CD4-positive, alpha-beta T cell (primary cell): ENCODE measurements around the gene HSP90B1. TPM values are rescaled to one million over a fixed set of nuclear protein-coding genes. Genes with fewer than 3 reads are reported as not detected.

Source experiments
- ATAC-seq: fragments of 200-7000 bp; cut with Tn5 transposase; one replicate; pipeline ENCODE4 v1.10.0; 2022; ENCODE audit warnings: mild to moderate bottlenecking; ENCODE audit not compliant: poor library complexity
- CTCF ChIA-PET: fragments of 350-600 bp; sonication (Branson Sonifier 250); formaldehyde crosslinking; loops from one replicate; lab custom pipeline; 2021; ENCODE audit warnings: antibody characterized with exemption, inconsistent platforms; lab: Charles Lee
- POLR2A ChIA-PET: fragments of 350-600 bp; sonication (Branson Sonifier 250); formaldehyde crosslinking; loops from one replicate; lab custom pipeline; 2021; ENCODE audit warnings: antibody characterized with exemption, inconsistent platforms; lab: Charles Lee
- DNase-seq, 14 experiments: peaks; one replicate each; pipeline ENCODE4 v3.0.0-alpha.2; 2013 to 2020; ENCODE audit warnings: mixed read lengths in 2 of 14
- H3K27ac ChIP-seq, 2 donors: one replicate each; pipeline versions ENCODE4 v1.5.1 to v1.7.0; 2013; ENCODE audit warnings: low read length in 2 of 2, low read depth in 1 of 2, mild to moderate bottlenecking in 1 of 2
- H3K27me3 ChIP-seq, 2 experiments: 1 replicate in 1 of 2; 2 replicates in 1 of 2; pipeline versions ENCODE4 v1.6.1 to v1.7.0; 2013; ENCODE audit warnings: low read length in 2 of 2, control low read depth in 1 of 2, mild to moderate bottlenecking in 1 of 2, moderate library complexity in 1 of 2; ENCODE audit not compliant: insufficient read depth in 2 of 2, control insufficient read depth in 1 of 2
- H3K36me3 ChIP-seq: one replicate; pipeline ENCODE4 v1.6.1; 2013; ENCODE audit warnings: low read length, control low read depth; ENCODE audit not compliant: insufficient read depth
- H3K4me1 ChIP-seq: one replicate; pipeline ENCODE4 v1.6.1; 2013; ENCODE audit warnings: low read length, control low read depth; ENCODE audit not compliant: insufficient read depth
- H3K4me3 ChIP-seq: one replicate; pipeline ENCODE4 v1.5.1; 2013; ENCODE audit warnings: mild to moderate bottlenecking, low read length, moderate library complexity
- H3K9me3 ChIP-seq, 2 experiments: 1 replicate in 1 of 2; 2 replicates in 1 of 2; pipeline versions ENCODE4 v1.6.1 to v1.7.0; 2013; ENCODE audit warnings: low read length in 2 of 2, mild to moderate bottlenecking in 2 of 2, control low read depth in 1 of 2, moderate library complexity in 1 of 2; ENCODE audit not compliant: control insufficient read depth in 1 of 2, insufficient read depth in 1 of 2
- H3K27ac Mint-ChIP-seq: one replicate; pipeline ENCODE4 v1.8.0; 2020; ENCODE audit warnings: mixed read lengths
- H3K27me3 Mint-ChIP-seq: one replicate; pipeline ENCODE4 v1.8.0; 2021; ENCODE audit warnings: mixed read lengths
- H3K36me3 Mint-ChIP-seq: one replicate; pipeline ENCODE4 v1.8.0; 2021; ENCODE audit warnings: low read depth, mixed read lengths
- H3K4me1 Mint-ChIP-seq: one replicate; pipeline ENCODE4 v1.8.0; 2021; ENCODE audit warnings: low read depth, mixed read lengths
- H3K4me3 Mint-ChIP-seq: one replicate; pipeline ENCODE4 v1.8.0; 2020; ENCODE audit warnings: mild to moderate bottlenecking, mixed read lengths
- H3K9me3 Mint-ChIP-seq: one replicate; pipeline ENCODE4 v1.8.0; 2020; ENCODE audit warnings: mixed read lengths
- intact Hi-C, 2 experiments: fragments of 100-400 bp; cut with DNase I in 1 of 2; cut with micrococcal nuclease in 1 of 2; formaldehyde crosslinking; loops; one replicate each; pipeline versions ENCODE4 v1.15.1 to v1.9.0; 2023 to 2025; cut with DNase I, micrococcal nuclease
- total RNA-seq, 174 experiments: library from RNA in 2 of 174; stranded (reverse) in 2 of 174; gene quantifications; one replicate each; pipeline ENCODE4 v1.2.3 and lab custom pipeline; 2021 to 2026
- TF ChIP-seq, protein P1 (sequence below): fragments of 200-600 bp; IDR thresholded peaks from one replicate; pipeline ENCODE4 v1.8.0; 2022; ENCODE audit warnings: antibody characterized with exemption, mild to moderate bottlenecking

The HSP90B1 gene
- total RNA-seq, 2 experiments from 2014 or later, result 201 to 212 TPM

DNA sequence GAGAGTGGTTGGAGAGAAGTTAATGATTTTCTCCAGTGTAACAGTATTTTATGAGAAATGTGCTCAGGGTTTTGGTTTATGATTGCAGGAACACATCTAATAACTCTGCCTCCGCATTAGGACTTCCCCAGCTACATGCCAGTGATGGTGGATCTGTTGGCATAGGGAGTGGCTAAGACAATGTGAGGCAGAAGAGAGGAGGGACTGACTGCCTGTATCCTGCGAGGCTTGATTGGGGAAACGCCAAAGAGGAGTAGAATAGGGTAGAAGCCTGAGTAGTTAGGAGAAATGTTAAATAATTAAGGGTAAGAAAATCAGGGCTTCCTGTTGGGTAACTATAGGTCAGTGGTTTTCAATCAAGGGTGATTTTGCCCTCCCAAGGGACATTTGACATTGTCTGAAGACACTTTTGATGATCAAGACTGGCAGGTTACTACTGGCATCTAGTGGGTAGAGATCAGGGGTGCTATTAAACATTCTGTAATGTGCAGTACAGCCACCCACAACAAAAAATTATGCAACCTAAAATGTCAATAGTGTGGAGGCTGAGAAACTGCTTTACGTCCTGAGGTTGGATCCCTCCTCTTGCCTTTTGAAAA is 48.3 kb downstream of the HSP90B1 start:
- H3K4me3 Mint-ChIP-seq, result no peak overlapping the region
- peaks cover 85% of the 10 kb centered on the region for H3K36me3 Mint-ChIP-seq
- Histone ChIP-seq H3K36me3 (peaks cover 74% of the 10 kb centered on the region), H3K9me3 (no peaks in the 10 kb centered on the region), H3K4me3 (no peak overlapping the region), H3K27ac (no peak overlapping the region), H3K27me3 (no peaks in the 10 kb centered on the region), H3K4me1 (peaks cover 10% of the 10 kb centered on the region)
- intact Hi-C loops, result no loop called here
- CTCF ChIA-PET, result no interaction called here
- POLR2A ChIA-PET, result no interaction called here
- no peak for DNase-seq
- ATAC-seq, result no peak
- peaks cover 23% of the 10 kb centered on the region for H3K4me1 Mint-ChIP-seq
- no peaks in the 10 kb centered on the region for H3K9me3 Mint-ChIP-seq
- no peaks in the 10 kb centered on the region for H3K27me3 Mint-ChIP-seq
- TF ChIP-seq, protein P1, sequence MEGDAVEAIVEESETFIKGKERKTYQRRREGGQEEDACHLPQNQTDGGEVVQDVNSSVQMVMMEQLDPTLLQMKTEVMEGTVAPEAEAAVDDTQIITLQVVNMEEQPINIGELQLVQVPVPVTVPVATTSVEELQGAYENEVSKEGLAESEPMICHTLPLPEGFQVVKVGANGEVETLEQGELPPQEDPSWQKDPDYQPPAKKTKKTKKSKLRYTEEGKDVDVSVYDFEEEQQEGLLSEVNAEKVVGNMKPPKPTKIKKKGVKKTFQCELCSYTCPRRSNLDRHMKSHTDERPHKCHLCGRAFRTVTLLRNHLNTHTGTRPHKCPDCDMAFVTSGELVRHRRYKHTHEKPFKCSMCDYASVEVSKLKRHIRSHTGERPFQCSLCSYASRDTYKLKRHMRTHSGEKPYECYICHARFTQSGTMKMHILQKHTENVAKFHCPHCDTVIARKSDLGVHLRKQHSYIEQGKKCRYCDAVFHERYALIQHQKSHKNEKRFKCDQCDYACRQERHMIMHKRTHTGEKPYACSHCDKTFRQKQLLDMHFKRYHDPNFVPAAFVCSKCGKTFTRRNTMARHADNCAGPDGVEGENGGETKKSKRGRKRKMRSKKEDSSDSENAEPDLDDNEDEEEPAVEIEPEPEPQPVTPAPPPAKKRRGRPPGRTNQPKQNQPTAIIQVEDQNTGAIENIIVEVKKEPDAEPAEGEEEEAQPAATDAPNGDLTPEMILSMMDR, result no peak
- no peak overlapping the region for H3K27ac Mint-ChIP-seq

DNA sequence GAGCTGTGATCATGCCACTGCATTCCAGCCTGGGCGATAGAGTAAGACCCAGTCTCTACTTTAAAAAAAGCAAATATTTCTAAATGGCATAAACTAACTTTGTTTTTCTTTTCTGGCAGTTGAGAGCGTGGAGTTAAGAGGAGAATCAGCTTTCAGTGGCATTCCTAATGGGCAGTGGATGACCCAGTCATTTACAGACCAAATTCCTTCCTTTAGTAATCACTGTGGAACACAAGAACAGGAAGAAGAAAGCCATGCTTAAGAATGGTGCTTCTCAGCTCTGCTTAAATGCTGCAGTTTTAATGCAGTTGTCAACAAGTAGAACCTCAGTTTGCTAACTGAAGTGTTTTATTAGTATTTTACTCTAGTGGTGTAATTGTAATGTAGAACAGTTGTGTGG is 56.6 kb downstream of the HSP90B1 start:
- Histone ChIP-seq H3K36me3 (peaks cover 67% of the 10 kb centered on the region), H3K27me3 (no peaks in the 10 kb centered on the region), H3K4me1 (no peaks in the 10 kb centered on the region), H3K27ac (no peak overlapping the region), H3K9me3 (no peaks in the 10 kb centered on the region), H3K4me3 (no peak overlapping the region)
- intact Hi-C loops, result no loop called here
- TF ChIP-seq, protein P1, result no peak
- Mint-ChIP-seq H3K4me1 (no peaks in the 10 kb centered on the region), H3K4me3 (no peak overlapping the region), H3K27me3 (no peaks in the 10 kb centered on the region), H3K36me3 (peaks cover 63% of the 10 kb centered on the region), H3K9me3 (no peaks in the 10 kb centered on the region), H3K27ac (no peak overlapping the region)
- ChIA-PET CTCF (interaction anchor here (1.4 kb wide), 1 partner anchor 11 kb away, joined by 5 read pairs; no protein-coding TSS in a partner anchor), POLR2A (no interaction called here)
- DNase-seq (no peak), ATAC-seq (no peak)

DNA sequence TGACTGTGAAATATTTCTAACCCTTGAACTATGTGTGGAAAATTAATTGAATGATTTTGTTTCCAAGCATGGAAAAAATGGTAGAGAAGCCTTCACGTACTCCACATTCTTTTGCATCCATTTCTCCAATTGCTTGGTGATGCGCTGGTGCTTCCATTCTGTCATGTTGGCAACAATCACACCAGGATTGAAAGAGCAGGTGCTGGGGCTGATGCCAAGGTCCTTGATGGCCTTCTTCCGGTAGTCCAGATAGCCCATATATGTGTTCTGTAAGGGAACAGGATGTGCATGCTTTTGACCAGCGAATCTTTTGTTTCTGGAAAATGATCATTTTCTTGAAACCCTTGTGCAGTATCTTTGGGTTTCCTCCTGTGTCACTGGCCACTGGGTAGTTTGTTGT is 64.0 kb downstream of the HSP90B1 start:
- ChIA-PET POLR2A (no interaction called here), CTCF (no interaction called here)
- H3K36me3 Mint-ChIP-seq, result peaks cover 9% of the 10 kb centered on the region
- H3K4me3 Mint-ChIP-seq, result no peak overlapping the region
- DNase-seq, result no peak
- ATAC-seq, result no peak
- H3K27ac ChIP-seq, result no peak overlapping the region
- no peak overlapping the region for H3K27ac Mint-ChIP-seq
- TF ChIP-seq, protein P1, result no peak
- H3K9me3 ChIP-seq, result no peaks in the 10 kb centered on the region
- intact Hi-C loops, result loop anchor here in 1 of 2 experiments (5.0 kb wide), 1 partner anchor 38 kb away; no protein-coding TSS in a partner anchor
- no peaks in the 10 kb centered on the region for H3K9me3 Mint-ChIP-seq
- H3K36me3 ChIP-seq, result peaks cover 8% of the 10 kb centered on the region
- no peaks in the 10 kb centered on the region for H3K4me1 Mint-ChIP-seq
- peaks cover 4% of the 10 kb centered on the region for H3K27me3 Mint-ChIP-seq
- no peaks in the 10 kb centered on the region for H3K27me3 ChIP-seq
- no peak overlapping the region for H3K4me3 ChIP-seq
- no peaks in the 10 kb centered on the region for H3K4me1 ChIP-seq
